GM10248 (cell line): Measurements from ENCODE around the gene CYP27C1.

Source experiments
- CTCF ChIA-PET: fragments of 300-600 bp; sonication (Branson Sonifier 250); formaldehyde crosslinking; extraction: SDS; loops from one replicate; lab custom pipeline; 2021; ENCODE audit warnings: antibody characterized with exemption; lab: Yijun Ruan, JAX
- POLR2A ChIA-PET: fragments of 350-650 bp; sonication (Branson Sonifier 250); formaldehyde crosslinking; extraction: SDS; loops from one replicate; lab custom pipeline; 2020; ENCODE audit warnings: antibody characterized with exemption; lab: Yijun Ruan, JAX
- DNase-seq: peaks from one replicate; pipeline ENCODE4 v3.0.0; 2012; ENCODE audit errors: extremely low spot score
- CTCF ChIP-seq: IDR thresholded peaks from 2 replicates; pipeline ENCODE4 v1.5.1; 2012; ENCODE audit warnings: mild to moderate bottlenecking, low read depth; ENCODE audit errors: extremely low read depth, missing control alignments, control extremely low read depth

The CYP27C1 gene

GRCh38 chr2:127179766-127180165 is 40.3 kb downstream of the CYP27C1 start:
- CTCF ChIA-PET: no interaction called here
- no peak for DNase-seq
- no peak for TF ChIP-seq CTCF
- POLR2A ChIA-PET: no interaction called here

- ChIA-PET POLR2A (no interaction called here), CTCF (interaction anchor here (1.6 kb wide), 1 partner anchor 19 kb away, joined by 4 read pairs; no protein-coding TSS in a partner anchor)
- TF ChIP-seq CTCF: no peak
- no peak for DNase-seq
Measured at GRCh38 chr2:127177617-127178263, 42.4 kb downstream of the CYP27C1 start.

GRCh38 chr2:127176371-127177311 is 43.5 kb downstream of the CYP27C1 start:
- CTCF ChIA-PET: interaction anchor here (1.1 kb wide), 1 partner anchor 19 kb away, joined by 3 read pairs; no protein-coding TSS in a partner anchor

GRCh38 chr2:127175751-127176354 is 44.2 kb downstream of the CYP27C1 start:
- ChIA-PET CTCF (interaction anchor here (1.1 to 1.8 kb wide), 2 partner anchors 16 to 20 kb away, joined by 3 to 6 read pairs; no protein-coding TSS in a partner anchor), POLR2A (no interaction called here)
- DNase-seq: no peak
- TF ChIP-seq CTCF: no peak

More at GRCh38 chr2:127176371-127177311, 43.5 kb downstream of the CYP27C1 start:
- no peak for TF ChIP-seq CTCF
- no peak for DNase-seq
- POLR2A ChIA-PET: no interaction called here

GRCh38 chr2:127175041-127175721 is 44.9 kb downstream of the CYP27C1 start:
- DNase-seq: no peak
- no peak for TF ChIP-seq CTCF
- ChIA-PET CTCF (interaction anchor here (1.8 to 3.7 kb wide), 2 partner anchors 17 to 107 kb away, joined by 6 to 14 read pairs; no protein-coding TSS in a partner anchor), POLR2A (no interaction called here)
